Measurements from ENCODE around the gene SH3BGR.

DNA sequence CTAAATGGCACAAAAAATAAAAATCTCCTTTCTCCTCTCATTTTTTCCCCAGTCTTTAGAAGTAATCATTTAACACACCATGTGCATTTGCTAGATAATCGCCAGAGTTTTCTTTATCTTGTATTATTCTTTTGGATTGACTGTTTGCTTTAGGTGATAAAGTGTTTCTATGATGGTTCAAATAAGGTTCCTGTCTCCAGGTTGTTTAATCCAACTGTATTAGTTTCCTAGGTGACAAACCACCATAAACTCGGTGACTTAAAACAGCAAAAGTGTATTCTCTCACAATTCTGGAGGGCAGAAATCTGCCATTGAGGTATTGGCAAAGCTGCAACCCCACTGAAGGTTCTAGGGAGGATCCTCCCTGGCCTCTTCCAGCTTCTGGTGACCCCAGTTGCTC lies 109.4 kb downstream of the SH3BGR start:
- no peak for TF ChIP-seq CTCF (optimal IDR thresholded peaks at IDR 0.05 in 1 of 3, IDR thresholded peaks at IDR 0.05 in 1 of 3, conservative IDR thresholded peaks at IDR 0.05 in 1 of 3; ENCODE audit: extremely low read depth in 1 of 3, insufficient read depth in 2 of 3, low read length in 3 of 3)
- TF ChIP-seq EZH2 (IDR thresholded peaks at IDR 0.05; ENCODE audit: low read length): no peak
